SIG-M5 (cell line): ENCODE data around the gene MRPL9.

Experiments used
- DNase-seq: peaks from one replicate; lab custom pipeline; 2025; lab: John Stamatoyannopoulos, UW

MRPL9 gene

GRCh38 chr1:151710187-151710840 lies 53.0 kb downstream of the MRPL9 start:
- no peak for DNase-seq
